ENCODE results near the gene KCNE3.

GRCh38 chr11:74438681-74439080 lies 28.7 kb downstream of the KCNE3 start:
- TF ChIP-seq CTCF (IDR thresholded peaks at IDR 0.05; ENCODE audit: low read length) (no peak), EZH2 (IDR thresholded peaks at IDR 0.05; ENCODE audit: borderline replicate concordance, low read length) (no peak)
